GM21529 (cell line): Measurements from ENCODE around the gene CDH4.

Source experiments
- ATAC-seq: cut with Tn5 transposase; IDR thresholded peaks from one replicate; pipeline ENCODE4 v1.9.1; 2021; ENCODE audit not compliant: unreplicated experiment

CDH4 gene

GRCh38 chr20:61567204-61567603 lies 315.1 kb downstream of the CDH4 start:
- ATAC-seq: no peak

- no peak for ATAC-seq
Observed at GRCh38 chr20:61569825-61570224, 317.8 kb downstream of the CDH4 start.

GRCh38 chr20:61570646-61571195 lies 318.7 kb downstream of the CDH4 start:
- ATAC-seq: no peak

GRCh38 chr20:61571221-61571620 lies 319.2 kb downstream of the CDH4 start:
- no peak for ATAC-seq

GRCh38 chr20:61571916-61572711 lies 320.1 kb downstream of the CDH4 start:
- no peak for ATAC-seq

GRCh38 chr20:61572789-61573188 lies 320.7 kb downstream of the CDH4 start:
- no peak for ATAC-seq

GRCh38 chr20:61573415-61574305 lies 321.6 kb downstream of the CDH4 start:
- ATAC-seq: no peak

GRCh38 chr20:61575151-61575937 lies 323.3 kb downstream of the CDH4 start:
- ATAC-seq: no peak

GRCh38 chr20:61576372-61576771 lies 324.3 kb downstream of the CDH4 start:
- ATAC-seq: no peak

- ATAC-seq: no peak
Observed at GRCh38 chr20:61577065-61577464, 325.0 kb downstream of the CDH4 start.

GRCh38 chr20:61579908-61580307 lies 327.8 kb downstream of the CDH4 start:
- no peak for ATAC-seq

GRCh38 chr20:61580958-61581824 lies 329.1 kb downstream of the CDH4 start:
- no peak for ATAC-seq

- no peak for ATAC-seq
Observed at GRCh38 chr20:61581825-61582188, 329.7 kb downstream of the CDH4 start.

GRCh38 chr20:61582196-61582923 lies 330.3 kb downstream of the CDH4 start:
- no peak for ATAC-seq

GRCh38 chr20:61583356-61583755 lies 331.3 kb downstream of the CDH4 start:
- ATAC-seq: no peak

GRCh38 chr20:61584851-61585250 lies 332.8 kb downstream of the CDH4 start:
- ATAC-seq: no peak

- no peak for ATAC-seq
Observed at GRCh38 chr20:61585764-61586163, 333.7 kb downstream of the CDH4 start.

- ATAC-seq: no peak
Observed at GRCh38 chr20:61587036-61587435, 335.0 kb downstream of the CDH4 start.

- no peak for ATAC-seq
Observed at GRCh38 chr20:61587681-61588289, 335.7 kb downstream of the CDH4 start.
